H9 (cell line): ENCODE measurements around the gene TRIM7. TPM values are rescaled to one million over a fixed set of nuclear protein-coding genes. Genes with fewer than 3 reads are reported as not detected.

Experiments
- DNase-seq: peaks from one replicate; pipeline ENCODE4 v3.0.0-alpha.2; 2017
- H2AFZ ChIP-seq: one replicate; pipeline ENCODE4 v1.6.1; 2013; ENCODE audit warnings: mild to moderate bottlenecking, low read length, control low read depth, moderate library complexity
- H2AK5ac ChIP-seq: 2 replicates; pipeline ENCODE4 v1.6.1; 2013; ENCODE audit warnings: low read length, control low read depth, mixed read lengths; ENCODE audit not compliant: insufficient read length
- H2BK120ac ChIP-seq: one replicate; pipeline ENCODE4 v1.6.1; 2013; ENCODE audit warnings: low read depth, mild to moderate bottlenecking, low read length, control low read depth, inconsistent platforms; ENCODE audit not compliant: poor library complexity, severe bottlenecking
- H2BK12ac ChIP-seq: 2 replicates; pipeline ENCODE4 v1.6.1; 2013; ENCODE audit warnings: low read length, control low read depth, mixed read lengths, low read depth; ENCODE audit not compliant: insufficient read length
- H2BK15ac ChIP-seq: 2 replicates; pipeline ENCODE4 v1.6.1; 2013; ENCODE audit warnings: low read depth, low read length, control low read depth
- H2BK20ac ChIP-seq: one replicate; pipeline ENCODE4 v1.6.1; 2013; ENCODE audit warnings: low read depth, mild to moderate bottlenecking, low read length, control low read depth, inconsistent platforms; ENCODE audit not compliant: poor library complexity, severe bottlenecking
- H2BK5ac ChIP-seq: 2 replicates; pipeline ENCODE4 v1.6.1; 2013; ENCODE audit warnings: low read length, control low read depth, mixed read lengths; ENCODE audit not compliant: insufficient read length
- H3K14ac ChIP-seq: 2 replicates; pipeline ENCODE4 v1.6.1; 2013; ENCODE audit warnings: low read length, control low read depth; ENCODE audit not compliant: insufficient read depth
- H3K18ac ChIP-seq: 2 replicates; pipeline ENCODE4 v1.6.1; 2013; ENCODE audit warnings: low read depth, mild to moderate bottlenecking, mixed read lengths, low read length, control low read depth; ENCODE audit not compliant: insufficient read length
- H3K23ac ChIP-seq: 2 replicates; pipeline ENCODE4 v1.6.1; 2013; ENCODE audit warnings: low read length, control low read depth, mixed read lengths, low read depth; ENCODE audit not compliant: insufficient read length
- H3K23me2 ChIP-seq: 2 replicates; pipeline ENCODE4 v1.6.1; 2013; ENCODE audit warnings: low read depth, mild to moderate bottlenecking, mixed read lengths, low read length, control low read depth; ENCODE audit not compliant: insufficient read length, poor library complexity, severe bottlenecking
- H3K27ac ChIP-seq: 2 replicates; pipeline ENCODE4 v1.5.1; 2013; ENCODE audit warnings: low read length, control low read depth, mixed read lengths, low read depth; ENCODE audit not compliant: insufficient read length
- H3K27me3 ChIP-seq: 2 replicates; pipeline ENCODE4 v1.6.1; 2013; ENCODE audit warnings: low read length, control low read depth, inconsistent platforms; ENCODE audit not compliant: insufficient read depth
- H3K4ac ChIP-seq: 2 replicates; pipeline ENCODE4 v1.6.1; 2013; ENCODE audit warnings: low read depth, mild to moderate bottlenecking, control low read depth, inconsistent platforms, low read length, moderate library complexity
- H3K4me1 ChIP-seq: 2 replicates; pipeline ENCODE4 v1.6.1; 2013; ENCODE audit warnings: low read length, control low read depth, inconsistent platforms; ENCODE audit not compliant: insufficient read depth
- H3K4me2 ChIP-seq: 2 replicates; pipeline ENCODE4 v1.6.1; 2013; ENCODE audit warnings: low read length, control low read depth, mixed read lengths; ENCODE audit not compliant: insufficient read length, insufficient read depth
- H3K56ac ChIP-seq: 2 replicates; pipeline ENCODE4 v1.6.1; 2013; ENCODE audit warnings: low read depth, mild to moderate bottlenecking, mixed read lengths, low read length, control low read depth; ENCODE audit not compliant: insufficient read length
- H3K79me1 ChIP-seq: 2 replicates; pipeline ENCODE4 v1.6.1; 2013; ENCODE audit warnings: low read depth, mild to moderate bottlenecking, moderate library complexity, low read length, control low read depth, inconsistent platforms; ENCODE audit not compliant: insufficient read depth, poor library complexity, severe bottlenecking
- H3K79me2 ChIP-seq: 2 replicates; pipeline ENCODE4 v1.6.1; 2013; ENCODE audit warnings: low read length, control low read depth, inconsistent platforms; ENCODE audit not compliant: insufficient read depth
- H3K9ac ChIP-seq: 2 replicates; pipeline ENCODE4 v1.6.1; 2013; ENCODE audit warnings: low read length, control low read depth, mixed read lengths; ENCODE audit not compliant: insufficient read length; ENCODE audit errors: extremely low read depth
- H3K9me3 ChIP-seq: one replicate; pipeline ENCODE4 v1.6.1; 2013; ENCODE audit warnings: low read depth, low read length, inconsistent platforms; ENCODE audit not compliant: control insufficient read depth
- H3T11ph ChIP-seq: one replicate; pipeline ENCODE4 v1.6.1; 2013; ENCODE audit warnings: mild to moderate bottlenecking, low read length, control low read depth, inconsistent platforms
- H4K20me1 ChIP-seq: one replicate; pipeline ENCODE4 v1.6.1; 2013; ENCODE audit not compliant: control insufficient read depth, insufficient read length, insufficient read depth
- H4K5ac ChIP-seq: 2 replicates; pipeline ENCODE4 v1.6.1; 2013; ENCODE audit warnings: low read depth, mild to moderate bottlenecking, mixed read lengths, low read length, control low read depth; ENCODE audit not compliant: insufficient read length
- H4K8ac ChIP-seq: replicated peaks from 2 replicates; pipeline ENCODE4 v1.6.1; 2013; ENCODE audit warnings: low read length, control low read depth, mixed read lengths, low read depth; ENCODE audit not compliant: insufficient read length
- H4K91ac ChIP-seq: 2 replicates; pipeline ENCODE4 v1.6.1; 2013; ENCODE audit warnings: low read depth, mild to moderate bottlenecking, moderate library complexity, mixed read lengths, low read length, control low read depth; ENCODE audit not compliant: insufficient read length
- H3K27ac Mint-ChIP-seq, 3 experiments: 2 replicates in 2 of 3; 3 replicates in 1 of 3; pipeline ENCODE4 v1.8.0; 2020 to 2021; ENCODE audit warnings: mixed read lengths in 3 of 3, mild to moderate bottlenecking in 1 of 3, moderate library complexity in 1 of 3
- H3K27me3 Mint-ChIP-seq: 2 replicates; pipeline ENCODE4 v1.8.0; 2021; ENCODE audit warnings: low read depth, mild to moderate bottlenecking, moderate library complexity, mixed read lengths
- H3K36me3 Mint-ChIP-seq, 3 experiments: 2 replicates in 2 of 3; 3 replicates in 1 of 3; pipeline ENCODE4 v1.8.0; 2020 to 2021; ENCODE audit warnings: low read depth in 3 of 3, mixed read lengths in 3 of 3; ENCODE audit not compliant: insufficient read depth in 1 of 3
- H3K4me1 Mint-ChIP-seq, 2 experiments: 2 replicates each; pipeline ENCODE4 v1.8.0; 2020; ENCODE audit warnings: mixed read lengths in 2 of 2
- H3K4me3 Mint-ChIP-seq, 2 experiments: 2 replicates in 1 of 2; 3 replicates in 1 of 2; pipeline ENCODE4 v1.8.0; 2020 to 2021; ENCODE audit warnings: mild to moderate bottlenecking in 2 of 2, mixed read lengths in 2 of 2, moderate library complexity in 1 of 2
- H3K9me3 Mint-ChIP-seq, 2 experiments: 2 replicates in 1 of 2; 3 replicates in 1 of 2; pipeline ENCODE4 v1.8.0; 2020; ENCODE audit warnings: mild to moderate bottlenecking in 2 of 2, mixed read lengths in 2 of 2, moderate library complexity in 1 of 2
- WGBS: extraction: QIAGEN DNeasy Blood & Tissue Kit; methylation state at CpG from one replicate; pipeline ENCODE4 v1.1.7; 2013; ENCODE audit warnings: missing lambda C conversion rate, low lambda C conversion rate, mixed read lengths; ENCODE audit not compliant: insufficient read length; ENCODE audit errors: extremely low coverage; 5-methylcytosine and 5-hydroxymethylcytosine counted together
- total RNA-seq: library from RNA; stranded (reverse); gene quantifications from 2 replicates; pipeline ENCODE4 v1.2.1, GENCODE V29; 2021
- TF ChIP-seq, protein P1 (sequence below): fragments of 200-600 bp; sonication (generic); conservative IDR thresholded peaks from 3 replicates; pipeline ENCODE4 v1.8.0; 2021; ENCODE audit warnings: antibody characterized with exemption, mild to moderate bottlenecking

The TRIM7 gene
- total RNA-seq, 1 experiment from 2014 or later = not detected

GRCh38 chr5:181198905-181199519, 6.0 kb downstream of the TRIM7 start:
- no CpG with 5 or more reads among the region's 9 CpGs for WGBS

More at GRCh38 chr5:181198905-181199519, 6.0 kb downstream of the TRIM7 start:
- H3T11ph ChIP-seq = no peak overlapping the region
- Mint-ChIP-seq H3K4me3 (peak overlapping the region; percentile 1 to 58; a peak in 3 of 5 replicates), H3K4me1 (peaks cover 46 to 48% of the 10 kb centered on the region in 2 experiments), H3K27me3 (peaks cover 86% of the 10 kb centered on the region), H3K36me3 (no peaks in the 10 kb centered on the region; a peak in 1 of 7 replicates), H3K27ac (peak overlapping the region in 1 of 3 experiments; percentile 66; a peak in 1 of 7 replicates), H3K9me3 (no peaks in the 10 kb centered on the region; a peak in 1 of 5 replicates)
- no peak overlapping the region for H2BK5ac ChIP-seq
- no peak overlapping the region for H3K27ac ChIP-seq
- no peak overlapping the region for H4K8ac ChIP-seq
- no peak overlapping the region for H3K56ac ChIP-seq
- H3K4me1 ChIP-seq = peaks cover 10% of the 10 kb centered on the region; the same call in 1 of the 2 replicates
- no peaks in the 10 kb centered on the region for H3K79me1 ChIP-seq
- H2BK20ac ChIP-seq = no peak overlapping the region
- H3K14ac ChIP-seq = no peak overlapping the region
- peaks cover 3% of the 10 kb centered on the region for H3K23me2 ChIP-seq
- H2BK15ac ChIP-seq = no peak overlapping the region
- H2BK120ac ChIP-seq = no peak overlapping the region
- no peak overlapping the region for H3K18ac ChIP-seq
- no peak overlapping the region for H3K4ac ChIP-seq
- H3K27me3 ChIP-seq = peaks cover 8% of the 10 kb centered on the region; the same call in 1 of the 2 replicates
- TF ChIP-seq, protein P1, sequence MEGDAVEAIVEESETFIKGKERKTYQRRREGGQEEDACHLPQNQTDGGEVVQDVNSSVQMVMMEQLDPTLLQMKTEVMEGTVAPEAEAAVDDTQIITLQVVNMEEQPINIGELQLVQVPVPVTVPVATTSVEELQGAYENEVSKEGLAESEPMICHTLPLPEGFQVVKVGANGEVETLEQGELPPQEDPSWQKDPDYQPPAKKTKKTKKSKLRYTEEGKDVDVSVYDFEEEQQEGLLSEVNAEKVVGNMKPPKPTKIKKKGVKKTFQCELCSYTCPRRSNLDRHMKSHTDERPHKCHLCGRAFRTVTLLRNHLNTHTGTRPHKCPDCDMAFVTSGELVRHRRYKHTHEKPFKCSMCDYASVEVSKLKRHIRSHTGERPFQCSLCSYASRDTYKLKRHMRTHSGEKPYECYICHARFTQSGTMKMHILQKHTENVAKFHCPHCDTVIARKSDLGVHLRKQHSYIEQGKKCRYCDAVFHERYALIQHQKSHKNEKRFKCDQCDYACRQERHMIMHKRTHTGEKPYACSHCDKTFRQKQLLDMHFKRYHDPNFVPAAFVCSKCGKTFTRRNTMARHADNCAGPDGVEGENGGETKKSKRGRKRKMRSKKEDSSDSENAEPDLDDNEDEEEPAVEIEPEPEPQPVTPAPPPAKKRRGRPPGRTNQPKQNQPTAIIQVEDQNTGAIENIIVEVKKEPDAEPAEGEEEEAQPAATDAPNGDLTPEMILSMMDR = no peak
- no peak overlapping the region for H4K5ac ChIP-seq
- no peaks in the 10 kb centered on the region for H3K79me2 ChIP-seq
- no peak overlapping the region for H4K91ac ChIP-seq
- no peak for DNase-seq
- no peak overlapping the region for H3K4me2 ChIP-seq
- H2AK5ac ChIP-seq = no peak overlapping the region
- H3K9ac ChIP-seq = no peak overlapping the region
- no peak overlapping the region for H3K23ac ChIP-seq
- H3K9me3 ChIP-seq = no peaks in the 10 kb centered on the region
- no peaks in the 10 kb centered on the region for H4K20me1 ChIP-seq
- no peak overlapping the region for H2BK12ac ChIP-seq
- H2AFZ ChIP-seq = no peak overlapping the region
